Cerebellar nuclear complex (tissue), 1 donor: Measurements from ENCODE around the gene LCN15.
"Not testable (repeated sequence)": the region's sequence is repeated elsewhere in the genome, so short reads cannot be mapped to it uniquely, and the experiment has no call there.

Source experiments
- DNase-seq, 2 experiments: peaks; one replicate each; lab custom pipeline; 2025; lab: John Stamatoyannopoulos, UW

LCN15 gene

DNA sequence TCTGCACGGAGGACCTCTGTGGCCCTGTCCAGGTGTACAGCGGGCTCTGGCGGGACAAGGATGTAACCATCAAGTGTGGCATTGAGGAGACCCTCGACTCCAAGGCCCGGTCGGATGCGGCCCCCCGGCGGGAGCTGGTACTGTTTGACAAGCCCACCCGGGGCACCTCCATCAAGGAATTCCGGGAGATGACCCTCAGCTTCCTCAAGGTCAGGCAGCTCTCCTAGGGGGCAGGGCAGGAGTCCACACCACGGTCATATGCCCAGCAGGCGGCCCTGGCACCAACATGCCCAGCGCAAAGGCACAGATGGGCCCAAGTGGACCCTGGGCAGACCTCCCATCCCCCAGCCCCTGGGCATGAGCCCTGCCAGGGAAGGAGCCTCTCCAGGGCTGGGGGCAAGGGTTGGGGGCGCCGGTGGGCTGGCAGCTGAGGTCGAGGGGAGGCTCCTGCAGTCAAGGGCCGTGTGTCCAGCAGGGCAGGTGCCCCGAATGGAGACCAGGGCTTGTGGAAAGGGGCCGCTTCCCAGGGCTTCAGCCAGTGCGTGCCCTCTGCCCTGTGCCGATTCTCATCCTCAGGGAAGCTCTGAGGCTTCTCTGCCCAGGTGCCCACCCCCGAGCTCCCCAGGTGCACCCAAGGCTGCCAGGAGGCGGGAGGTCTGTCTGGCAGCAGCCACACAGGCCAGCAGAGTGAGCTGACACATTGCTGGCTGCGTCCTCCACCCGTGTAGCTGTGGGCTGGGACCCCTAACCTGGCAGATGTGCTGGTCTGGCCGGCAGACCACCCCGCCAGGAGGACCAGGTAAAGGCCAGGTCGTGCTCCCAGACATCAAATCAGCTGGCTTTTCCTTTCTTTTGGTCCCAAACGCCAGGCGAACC, 42.0 kb downstream of the LCN15 start:
- DNase-seq: no peak

- DNase-seq: no peak
Observed at GRCh38 chr9:136721339-136722092, 42.8 kb downstream of the LCN15 start.

DNA sequence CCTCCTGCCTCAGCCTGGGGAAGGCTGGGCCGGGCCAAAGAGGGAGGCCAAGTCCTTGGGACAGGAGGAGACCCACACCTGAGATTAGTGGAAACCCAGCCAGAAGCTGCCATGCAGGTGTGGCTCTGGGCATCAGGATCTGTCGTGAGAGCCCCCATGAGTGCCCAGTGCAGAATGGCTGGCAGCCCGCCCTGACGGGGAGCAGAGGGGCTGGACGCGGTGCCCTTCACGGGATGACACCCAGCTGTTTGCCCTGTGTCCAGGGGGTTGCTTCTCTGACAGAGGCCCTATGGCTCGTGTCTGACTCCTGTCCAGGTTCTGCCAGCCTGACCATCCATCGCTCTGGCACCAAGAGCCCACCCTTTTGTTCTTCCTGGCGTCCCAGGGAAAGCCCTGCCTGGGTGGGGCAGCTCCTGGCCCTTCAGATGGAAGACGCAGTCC, 43.4 kb downstream of the LCN15 start:
- DNase-seq: no peak

DNA sequence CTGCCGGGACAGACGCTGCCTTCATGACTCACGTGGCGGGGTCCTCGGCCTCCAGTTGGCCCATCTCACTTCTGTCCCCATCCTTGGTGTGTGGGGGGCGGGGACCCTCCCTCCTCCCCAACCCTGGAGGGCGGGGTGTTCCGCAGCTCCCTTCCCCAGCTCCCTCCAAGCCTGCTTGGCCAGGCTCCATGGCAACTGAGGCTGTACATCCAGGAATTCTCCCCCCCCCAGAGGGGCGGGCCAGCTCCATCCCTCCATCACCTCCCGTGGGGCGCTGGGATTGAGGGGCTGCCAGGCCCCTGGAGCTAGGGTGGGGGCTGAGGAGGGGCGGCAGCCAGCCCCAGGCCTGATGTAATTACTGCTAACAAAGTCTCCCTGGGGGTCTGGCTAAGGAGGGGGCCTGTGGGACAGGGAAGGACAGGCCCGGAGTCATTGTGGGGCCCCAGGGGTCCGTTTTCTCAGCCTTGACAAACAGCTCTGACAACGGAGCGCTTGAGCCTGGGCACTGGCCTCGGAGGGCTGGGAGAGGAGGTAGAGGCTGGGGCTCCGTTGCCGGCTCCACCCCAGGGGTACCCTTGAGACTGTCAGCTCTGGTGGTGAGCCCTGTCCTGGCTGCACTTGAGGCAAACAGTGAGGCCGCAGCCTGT, 43.9 kb downstream of the LCN15 start:
- no peak for DNase-seq

- DNase-seq: no peak
Observed at GRCh38 chr9:136719195-136719880, 45.0 kb downstream of the LCN15 start.

- DNase-seq: no peak
Observed at GRCh38 chr9:136718345-136719194, 45.7 kb downstream of the LCN15 start.

DNA sequence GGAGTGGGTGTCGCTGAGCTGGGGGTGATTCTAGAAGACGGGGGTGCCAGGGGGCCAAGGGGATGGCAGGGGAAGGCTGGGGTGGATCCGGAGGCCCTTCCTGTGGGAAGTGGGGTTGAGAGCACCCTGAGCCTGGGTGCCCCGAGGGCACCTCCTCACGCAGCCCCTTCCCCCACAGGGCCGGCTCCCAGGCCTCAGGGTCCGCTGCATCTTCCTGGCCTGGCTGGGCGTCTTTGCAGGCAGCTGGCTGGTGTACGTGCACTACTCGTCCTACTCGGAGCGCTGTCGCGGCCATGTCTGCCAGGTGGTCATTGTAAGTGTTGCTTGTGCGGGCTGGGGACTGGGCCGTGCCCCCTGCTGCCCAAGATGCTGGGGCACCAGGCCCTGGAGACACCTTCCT, 46.9 kb downstream of the LCN15 start:
- no peak for DNase-seq

- no peak for DNase-seq
Observed at GRCh38 chr9:136714893-136715274, 49.4 kb downstream of the LCN15 start.

DNA sequence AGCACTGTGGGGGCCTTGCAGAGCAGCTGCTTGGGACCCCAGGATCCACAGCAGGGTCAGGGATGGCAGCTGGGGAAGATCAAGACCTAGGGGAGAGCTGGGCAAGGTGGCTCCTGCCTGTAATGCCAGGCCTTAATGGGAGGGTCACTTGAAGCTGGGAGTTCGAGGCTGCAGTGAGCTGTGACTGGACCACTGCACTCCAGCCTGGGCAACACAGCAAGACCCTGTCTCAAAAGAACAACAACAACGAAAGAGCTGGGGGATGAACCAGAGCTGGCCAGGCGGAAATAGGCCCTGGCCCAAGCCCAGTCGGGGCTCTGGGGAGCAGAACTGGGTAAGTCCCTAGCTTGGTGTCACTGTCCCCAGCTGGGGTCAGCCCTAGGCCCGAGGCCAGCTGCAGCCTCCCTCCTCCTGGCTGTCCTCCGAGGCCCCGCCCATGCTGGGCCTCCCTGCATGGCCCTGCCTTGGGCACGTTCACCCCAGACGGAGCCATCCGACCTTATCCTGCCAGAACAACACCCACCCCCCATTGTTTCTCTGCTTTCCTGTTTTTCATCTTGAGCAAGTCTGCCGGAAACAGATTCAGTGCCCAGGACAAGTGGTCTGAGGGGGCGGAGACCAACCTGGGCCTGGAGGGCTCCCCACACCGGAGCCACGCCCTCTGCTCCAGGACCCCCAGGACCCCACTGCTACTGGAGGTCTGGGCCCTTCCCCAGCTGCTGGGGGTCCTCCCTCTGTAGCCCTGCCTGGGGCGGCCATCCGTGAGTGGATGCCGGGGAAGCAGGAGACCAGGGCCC, 50.0 kb downstream of the LCN15 start:
- no peak for DNase-seq

- no peak for DNase-seq
Observed at GRCh38 chr9:136713550-136713949, 50.8 kb downstream of the LCN15 start.

GRCh38 chr9:136712690-136713544, 51.4 kb downstream of the LCN15 start:
- DNase-seq: no peak

GRCh38 chr9:136711751-136712689, 52.3 kb downstream of the LCN15 start, which contains the start of gene DIPK1B:
Gene DIPK1B (plus strand): TSS chr9:136712572. CDS start chr9:136712666, 94 bp downstream.
- DNase-seq: no peak

DNA sequence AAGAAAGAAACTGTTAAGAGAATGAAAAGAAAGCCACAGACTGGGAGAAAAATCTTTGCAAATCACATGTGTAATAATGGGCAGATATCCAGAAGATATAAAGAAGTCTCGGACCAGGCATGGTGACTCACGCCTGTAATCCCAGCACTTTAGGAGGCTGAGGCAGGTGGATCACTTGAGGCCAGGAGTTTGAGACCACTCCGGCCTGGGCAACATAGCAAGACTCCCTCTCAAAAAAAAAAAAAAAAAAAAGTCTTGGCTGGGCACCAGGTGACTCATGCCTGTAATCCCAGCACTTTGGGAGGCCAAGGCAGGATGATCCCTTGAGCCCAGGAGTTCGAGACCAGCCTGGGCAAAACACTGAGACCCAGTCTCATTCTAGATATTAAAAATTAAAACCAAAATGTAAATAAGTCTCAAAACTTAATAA, 53.1 kb downstream of the LCN15 start:
- not testable (repeated sequence) for DNase-seq

GRCh38 chr9:136710543-136710942, 53.8 kb downstream of the LCN15 start:
- no peak for DNase-seq
